Stimulated activated CD8-positive, alpha-beta memory T cell treated with anti-CD3 and anti-CD28 coated beads, Interleukin-4, amount 100 ng/mL, for 48 hours (primary cell): ENCODE data around the gene WDR35.

Experiments used
- DNase-seq: peaks from one replicate; pipeline ENCODE4 v3.0.0-alpha.2; 2020

WDR35 gene

DNA sequence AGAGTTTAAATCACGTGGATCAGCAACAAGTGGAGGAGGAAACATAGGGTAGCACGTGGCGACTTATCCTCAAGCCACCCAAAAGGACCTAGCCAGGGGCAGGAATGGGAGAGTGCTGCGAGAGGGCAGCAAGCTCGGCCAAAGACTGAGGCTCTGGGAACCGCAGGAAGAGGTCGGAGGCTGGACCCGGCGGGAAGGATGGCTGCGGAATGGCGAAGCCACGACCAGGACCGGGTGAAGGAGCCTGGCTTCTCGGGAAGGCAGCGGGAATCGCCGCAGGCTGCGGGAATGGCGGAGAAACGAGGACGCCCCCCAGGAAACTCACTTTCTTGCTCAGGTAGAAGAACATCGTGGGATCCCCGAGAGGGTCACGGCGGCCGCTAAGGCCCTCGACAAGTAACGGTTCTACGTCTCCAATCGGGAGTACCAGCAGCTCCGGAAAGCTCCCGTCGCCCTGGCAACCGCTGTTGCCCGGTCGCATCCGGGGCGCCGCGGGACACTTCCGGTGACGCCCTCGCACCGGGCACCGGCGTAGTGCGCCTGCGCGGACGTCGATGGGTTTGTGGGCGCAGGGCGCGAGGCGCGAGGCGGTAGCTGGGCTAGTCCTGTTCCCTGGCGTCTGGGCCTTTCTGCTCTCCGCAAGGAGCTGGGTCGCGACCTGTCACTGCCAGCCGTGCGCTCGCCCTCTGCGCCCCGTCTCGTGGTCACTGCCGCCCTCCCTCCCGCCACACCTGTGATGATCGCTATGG, at the start of gene WDR35:
TSS of gene WDR35 (minus strand) at position 439 of the 749 bp plus-strand sequence. CDS start at position 349, 90 bp downstream.
- peak; percentile 97 for DNase-seq

DNA sequence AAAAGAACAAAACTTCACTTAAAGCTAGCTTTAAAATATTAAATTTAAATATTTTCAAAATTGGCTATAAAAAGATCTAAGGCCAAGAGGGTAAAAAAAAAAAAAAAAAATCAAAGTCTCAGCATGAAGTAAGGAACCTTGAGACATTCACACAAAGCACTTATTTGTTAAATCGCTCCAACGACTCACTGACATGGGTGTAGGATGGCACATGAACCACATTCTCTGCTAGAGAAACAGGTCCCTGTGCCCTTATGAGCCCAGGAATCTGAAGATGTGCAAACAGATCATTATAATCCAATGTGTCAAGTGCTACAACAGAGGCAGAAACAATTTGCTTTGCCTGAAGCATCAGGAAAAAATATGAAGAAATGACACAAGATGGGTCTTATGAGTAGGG, 47.8 kb upstream of the WDR35 start:
- no peak for DNase-seq

DNA sequence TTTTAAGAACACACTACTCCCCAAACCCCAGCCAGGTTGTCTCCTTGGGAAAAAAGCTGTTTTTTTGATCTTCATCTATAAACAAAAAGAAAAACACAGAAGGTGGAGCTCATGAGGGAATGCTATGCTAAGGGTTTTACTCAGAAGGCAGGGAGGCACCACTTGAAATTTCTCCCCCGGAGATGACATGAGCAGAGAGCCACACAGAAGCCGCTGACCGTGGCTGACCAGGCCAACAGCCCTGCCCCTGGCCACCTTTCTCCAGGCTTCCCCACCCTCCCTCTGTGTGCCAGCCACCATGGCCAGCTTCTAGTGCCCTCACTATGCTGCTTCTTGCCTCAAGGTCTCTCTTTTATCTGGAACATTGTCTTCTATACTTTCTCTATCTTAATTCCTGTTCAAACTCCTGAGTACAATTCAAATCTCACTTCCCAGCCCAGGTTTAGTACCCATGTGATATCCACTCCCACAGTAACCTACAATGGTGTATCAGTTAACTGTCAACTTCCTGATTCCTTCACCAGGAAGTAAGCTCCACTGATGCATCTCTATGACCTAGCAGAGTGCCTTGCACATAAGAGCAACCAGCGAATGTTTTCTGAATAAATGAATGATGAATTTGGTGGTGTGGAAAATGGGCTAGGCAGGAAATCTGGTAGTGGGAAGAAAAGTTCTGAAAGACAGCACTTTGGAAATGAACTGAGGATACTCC, 46.2 kb upstream of the WDR35 start:
- no peak for DNase-seq

DNA sequence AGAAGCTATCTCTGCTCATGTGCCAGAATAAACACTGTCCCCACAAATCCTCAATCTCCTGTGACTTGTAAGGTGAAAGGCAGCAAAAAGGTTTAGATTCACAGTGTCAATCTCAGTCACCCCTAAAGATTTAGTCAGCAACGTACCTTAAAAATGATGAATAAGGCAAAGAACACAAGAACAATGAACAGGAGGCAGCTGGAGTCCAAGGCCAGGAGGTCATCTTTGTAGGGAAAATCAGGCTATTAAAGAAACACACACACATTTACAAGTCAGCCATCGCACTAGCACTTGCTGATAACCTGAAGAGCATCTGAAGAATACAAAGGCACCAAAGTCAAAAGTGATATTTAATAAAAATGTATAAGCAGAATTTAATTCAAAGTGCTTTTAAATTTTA, 44.9 kb upstream of the WDR35 start:
- DNase-seq, result no peak

DNA sequence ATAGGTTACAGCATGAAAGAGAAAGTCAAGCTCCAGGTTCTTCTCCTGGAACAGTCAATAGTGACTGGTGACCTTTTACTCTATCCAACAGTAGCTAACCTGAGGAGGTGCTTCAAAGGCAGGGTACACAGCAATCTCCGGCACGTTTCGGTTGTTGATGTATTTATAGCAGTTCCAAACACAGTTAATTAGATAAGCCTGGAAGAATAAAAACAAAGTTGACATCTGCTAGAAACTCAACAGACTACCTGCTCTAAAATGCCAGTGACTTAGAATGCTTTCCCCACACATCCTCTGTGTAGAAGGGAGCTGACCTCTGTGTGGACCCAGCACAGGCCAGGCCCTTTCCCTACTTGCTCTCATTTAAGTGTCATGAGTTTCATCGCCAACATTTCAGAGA, 44.3 kb upstream of the WDR35 start:
- DNase-seq, result no peak

DNA sequence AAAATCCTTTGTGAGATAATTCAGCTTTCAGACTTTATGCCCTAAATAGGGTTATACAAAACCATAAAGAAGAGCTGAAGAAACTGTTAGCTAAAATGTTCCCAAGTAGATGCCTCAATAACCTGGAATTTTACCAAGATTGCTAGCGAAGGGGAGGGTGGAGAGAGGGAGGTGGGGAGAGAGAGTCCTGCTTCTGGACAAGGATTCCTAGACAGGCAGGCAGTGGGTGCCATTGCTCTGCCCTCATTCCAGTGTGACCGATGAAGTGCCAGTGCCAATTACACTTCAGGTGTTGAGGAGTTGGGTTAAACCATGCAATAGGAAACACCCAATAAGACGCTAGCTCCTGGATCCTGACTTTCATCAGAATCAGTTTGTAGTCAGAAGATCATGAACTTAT, 43.4 kb upstream of the WDR35 start:
- DNase-seq, result no peak

DNA sequence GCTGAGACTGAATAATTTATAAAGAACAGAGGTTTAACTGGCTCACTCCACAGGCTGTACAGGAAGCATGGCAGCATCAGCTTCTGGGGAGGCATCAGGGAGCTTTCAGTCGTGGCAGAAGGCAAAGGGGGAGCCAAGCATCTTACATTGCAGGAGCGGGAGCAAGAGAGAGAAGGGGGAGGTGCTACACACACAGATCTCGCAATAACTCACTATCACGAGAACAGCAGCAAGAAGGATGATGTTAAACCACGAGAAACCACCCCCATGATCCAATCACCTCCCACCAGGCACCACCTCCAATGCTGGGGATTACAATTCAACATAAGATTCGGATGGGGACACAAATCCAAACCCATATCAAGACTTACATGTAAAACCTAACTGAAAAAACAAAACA, 40.3 kb upstream of the WDR35 start:
- DNase-seq, result no peak

DNA sequence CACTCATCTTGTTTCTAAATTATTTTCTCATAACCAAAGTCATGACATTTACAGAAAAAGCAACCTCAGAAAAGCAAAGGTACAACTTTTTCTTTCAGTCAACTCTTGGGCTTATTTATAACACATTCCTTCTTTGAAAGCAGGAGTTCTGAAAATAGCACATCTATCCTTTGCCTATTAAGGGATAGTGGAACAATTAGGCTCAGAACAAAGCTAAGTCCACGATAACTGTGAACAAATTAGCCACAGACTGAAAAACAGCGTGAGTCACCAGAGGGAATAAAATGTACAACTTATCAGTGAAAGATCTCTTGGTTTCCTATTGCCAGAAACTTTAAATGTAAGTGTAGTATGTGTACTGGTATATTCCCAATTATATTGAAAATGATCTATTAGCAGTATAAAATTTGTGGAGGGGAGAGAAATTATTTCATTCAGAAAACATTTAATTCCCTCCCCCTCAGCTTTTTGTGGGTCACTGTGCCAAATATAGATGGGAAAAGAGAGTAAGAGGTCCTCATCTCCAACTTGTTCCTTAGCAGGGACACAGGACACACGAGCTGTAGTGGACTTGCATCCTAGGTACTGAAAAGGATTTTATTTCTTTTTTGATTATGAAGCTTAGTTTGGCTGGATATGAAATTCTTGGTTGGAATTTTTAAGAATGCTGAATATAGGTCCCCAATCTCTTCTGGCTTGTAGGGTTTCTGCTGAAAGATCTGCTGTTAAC, 38.0 kb upstream of the WDR35 start:
- no peak for DNase-seq

DNA sequence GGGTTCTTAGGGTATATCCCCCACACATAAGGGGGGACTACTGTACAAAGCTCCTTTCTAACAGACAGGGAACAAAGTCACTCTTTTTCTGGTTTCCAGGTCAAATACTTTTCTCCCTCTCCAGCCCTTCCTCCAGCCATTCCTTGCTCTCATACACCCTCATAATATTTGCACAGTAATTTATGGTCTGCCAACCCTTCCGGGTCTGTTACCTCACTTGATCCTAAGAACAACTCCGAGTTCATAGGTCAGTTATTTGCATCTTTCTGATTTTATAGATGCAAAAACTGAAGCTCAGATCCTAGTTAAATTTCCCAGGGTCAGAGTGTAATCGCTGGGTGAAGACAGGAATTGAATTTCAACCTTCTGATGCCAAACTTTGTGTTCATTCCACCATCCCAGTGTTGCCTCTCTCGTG, 37.4 kb upstream of the WDR35 start:
- DNase-seq, result no peak

DNA sequence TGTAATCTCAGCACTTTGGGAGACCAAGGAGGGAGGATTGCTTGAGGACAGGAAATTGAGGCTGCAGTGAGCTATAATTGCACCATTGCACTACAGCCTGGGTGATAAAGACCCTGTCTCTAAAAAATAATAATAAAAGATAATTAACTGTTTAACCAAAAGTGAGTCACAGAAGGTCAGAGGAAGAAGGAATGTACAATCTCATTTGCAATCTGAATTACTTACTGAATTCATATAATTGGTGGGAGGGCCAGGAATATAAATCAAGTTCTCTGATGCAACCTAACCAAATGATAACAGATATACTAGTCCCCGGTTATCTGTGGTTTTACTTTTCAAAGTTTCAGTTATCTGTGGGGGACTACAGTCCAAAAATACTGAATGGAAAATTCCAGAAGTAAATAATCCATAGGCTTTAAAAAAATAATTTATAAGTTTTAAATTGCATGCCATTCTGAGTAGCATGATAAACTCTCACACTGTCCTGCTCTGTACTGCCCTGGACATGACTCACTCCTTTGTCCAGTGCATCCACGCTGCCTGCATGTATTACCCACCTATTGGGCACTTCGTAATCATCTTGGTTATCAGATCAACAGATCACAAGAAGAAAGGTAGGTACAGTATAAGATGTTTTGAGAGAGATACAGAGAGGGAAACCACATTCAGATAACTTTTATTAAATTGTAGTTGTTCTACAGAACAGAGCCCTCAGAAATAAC, 35.3 kb upstream of the WDR35 start:
- no peak for DNase-seq

DNA sequence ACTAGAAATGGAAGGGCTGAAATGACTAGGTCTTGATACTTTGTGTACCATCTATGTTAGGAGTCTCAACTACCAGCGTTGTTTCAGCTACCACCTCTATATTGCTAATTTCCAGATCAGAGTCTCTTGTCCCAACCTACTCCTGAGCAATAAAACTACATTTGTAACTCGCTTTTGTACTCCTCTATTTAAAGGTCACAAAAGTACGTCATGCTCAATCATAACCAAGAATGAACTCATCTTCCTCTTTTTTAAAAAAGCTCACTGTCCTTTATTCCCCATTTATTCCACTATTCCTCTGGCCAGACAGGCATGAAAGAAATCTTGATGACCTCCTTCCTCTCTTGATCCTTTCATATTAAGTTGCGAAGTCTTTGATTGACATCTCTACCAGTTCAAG, 33.8 kb upstream of the WDR35 start:
- DNase-seq, result no peak

DNA sequence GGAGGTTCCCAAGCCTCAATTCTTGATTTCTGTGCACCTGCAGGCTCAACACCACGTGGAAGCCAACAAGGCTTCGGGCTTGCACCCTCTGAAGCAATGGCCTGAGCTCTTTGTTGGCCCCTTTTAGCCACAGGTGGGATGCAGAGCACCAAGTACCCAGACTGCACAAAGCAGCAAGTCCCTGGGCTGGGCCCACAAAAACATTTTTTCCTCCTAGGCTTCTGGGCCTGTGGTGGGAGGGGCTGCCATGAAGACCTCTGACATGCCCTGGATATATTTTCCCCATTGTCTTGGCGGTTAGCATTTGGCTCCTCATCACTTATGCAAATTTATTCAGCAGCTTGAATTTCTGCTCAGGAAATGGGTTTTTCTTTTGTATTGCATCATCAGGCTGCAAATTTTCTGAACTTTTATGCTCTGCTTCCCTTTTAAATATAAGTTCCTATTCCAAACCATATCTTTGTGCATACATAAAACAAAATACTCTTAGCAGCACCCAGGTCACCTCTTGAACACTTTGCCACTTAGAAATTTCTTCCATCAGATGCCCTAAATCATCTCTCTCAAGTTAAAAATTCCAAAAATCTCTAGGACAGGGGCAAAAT, 31.6 kb upstream of the WDR35 start:
- no peak for DNase-seq

DNA sequence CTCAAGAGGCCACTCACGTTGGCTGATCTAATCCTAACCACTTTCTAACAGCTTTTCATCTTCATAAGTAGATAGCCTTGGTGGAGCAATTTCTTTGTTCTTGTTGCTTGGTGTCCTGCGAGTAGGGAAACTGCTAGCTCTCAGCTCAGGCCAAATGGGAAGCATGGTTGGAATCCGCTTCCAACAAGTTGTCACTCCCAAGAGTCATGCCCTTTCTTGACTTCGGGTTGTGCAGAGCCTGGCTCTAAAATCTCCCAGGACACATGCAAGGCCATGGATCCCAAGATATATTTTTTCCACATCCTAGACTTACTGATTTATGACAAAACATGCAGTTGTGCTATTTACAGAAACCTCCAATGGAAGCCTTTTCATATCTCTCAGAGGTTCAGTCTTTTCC, 29.8 kb upstream of the WDR35 start:
- no peak for DNase-seq

DNA sequence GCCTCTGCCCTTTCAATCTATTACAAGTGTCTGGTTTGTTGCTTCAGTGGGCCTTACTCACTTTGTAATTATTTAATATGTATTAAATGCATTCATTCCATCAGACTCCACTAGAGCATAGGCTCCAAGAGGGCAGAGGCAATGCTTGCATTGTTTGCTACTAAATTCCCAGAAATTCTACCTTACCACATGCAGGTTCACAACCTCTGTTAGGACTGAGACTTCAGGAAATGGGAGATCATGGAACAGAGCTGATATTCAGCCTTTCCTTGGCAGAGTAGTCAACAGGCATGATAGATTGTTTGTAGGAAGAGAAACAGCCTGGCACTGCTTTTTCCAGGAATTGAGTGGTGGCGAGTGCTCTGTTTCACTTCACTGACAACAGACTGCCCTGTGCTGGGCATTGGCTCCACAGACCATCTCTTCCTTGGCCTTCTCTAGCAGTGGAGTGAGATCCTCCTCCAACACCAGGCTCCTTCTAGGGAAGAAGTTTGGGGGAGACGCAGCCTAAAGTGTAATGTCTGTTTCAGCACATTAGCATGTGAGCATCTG, 28.8 kb upstream of the WDR35 start:
- no peak for DNase-seq

DNA sequence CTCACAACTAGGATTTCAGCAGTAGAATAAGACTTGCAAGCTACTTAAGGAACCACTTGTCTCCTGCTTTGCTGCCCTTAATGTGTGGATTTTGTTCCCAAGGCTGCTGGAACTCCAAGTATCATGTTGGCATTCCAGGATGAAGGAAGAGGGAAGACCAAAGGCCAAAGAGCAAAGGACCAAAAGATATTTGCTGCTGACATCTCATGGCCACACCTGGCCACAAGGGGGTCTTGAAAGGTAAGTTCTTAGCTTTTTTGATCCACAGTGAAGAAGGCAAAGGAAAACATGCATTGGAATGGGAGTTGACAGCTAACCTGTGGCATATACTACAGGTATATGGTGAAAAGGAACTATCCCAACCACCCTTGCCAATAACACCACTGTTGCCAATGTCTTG, 26.4 kb upstream of the WDR35 start:
- DNase-seq, result no peak

DNA sequence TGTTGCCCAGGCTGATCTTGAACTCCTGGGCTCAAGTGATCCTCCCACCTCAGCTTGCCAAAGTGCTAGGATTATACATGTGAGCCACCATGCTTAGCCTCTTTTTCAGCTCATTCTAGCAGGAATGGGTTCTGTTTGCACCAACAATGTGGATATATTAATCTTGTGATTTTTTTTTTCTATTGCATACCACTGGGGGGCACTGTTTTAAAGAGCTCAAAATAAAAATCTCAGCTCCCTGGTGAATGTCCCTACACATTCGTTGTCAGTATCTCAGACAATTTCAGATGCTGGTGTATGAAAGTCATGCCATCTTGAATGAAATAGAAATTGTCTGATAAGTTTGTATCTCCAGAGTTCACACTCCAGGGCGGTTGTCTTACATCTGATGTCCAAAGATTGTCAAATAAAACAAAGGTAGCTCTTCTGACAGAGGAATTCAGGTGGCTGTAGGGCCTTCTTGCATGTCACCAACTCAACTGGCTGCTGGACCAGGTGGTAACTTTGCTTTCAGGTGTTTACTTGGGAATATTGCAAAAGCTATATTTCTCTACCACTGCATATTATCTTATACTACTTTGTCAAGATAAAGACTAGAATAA, 25.7 kb upstream of the WDR35 start:
- no peak for DNase-seq

DNA sequence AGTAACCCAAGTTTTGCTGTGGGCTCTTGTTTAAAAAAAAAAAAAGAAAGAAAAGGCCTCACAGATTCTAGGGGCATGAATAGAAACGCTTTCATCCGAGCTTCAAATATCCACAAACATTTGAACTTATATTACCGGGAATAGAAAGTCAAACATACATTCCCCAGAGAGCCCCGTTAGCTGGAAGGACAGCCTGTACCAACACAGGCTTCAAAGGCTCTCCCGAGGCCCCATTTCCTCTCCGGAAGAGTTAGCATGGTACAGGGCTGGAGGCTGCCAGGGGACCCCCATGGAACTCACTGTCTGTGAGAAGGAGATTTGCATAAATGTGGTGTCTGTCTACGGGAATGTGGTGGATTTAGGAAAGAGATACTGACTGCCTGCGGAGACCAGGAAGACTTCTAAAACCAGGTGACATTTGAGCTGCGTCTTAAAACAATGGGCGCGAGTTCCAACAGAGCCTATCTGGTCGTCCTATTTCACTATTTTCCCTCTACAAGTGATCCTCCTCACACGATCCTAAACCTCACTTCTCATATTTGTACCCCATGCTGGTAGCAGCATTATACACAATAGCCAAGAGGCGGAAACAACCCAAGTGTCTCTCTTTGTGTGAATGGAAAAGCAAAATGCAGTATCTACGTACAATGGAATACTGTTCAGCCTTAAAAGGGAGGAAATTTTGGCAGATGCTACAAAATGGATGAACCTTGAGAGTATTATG, 23.4 kb upstream of the WDR35 start:
- DNase-seq, result no peak

DNA sequence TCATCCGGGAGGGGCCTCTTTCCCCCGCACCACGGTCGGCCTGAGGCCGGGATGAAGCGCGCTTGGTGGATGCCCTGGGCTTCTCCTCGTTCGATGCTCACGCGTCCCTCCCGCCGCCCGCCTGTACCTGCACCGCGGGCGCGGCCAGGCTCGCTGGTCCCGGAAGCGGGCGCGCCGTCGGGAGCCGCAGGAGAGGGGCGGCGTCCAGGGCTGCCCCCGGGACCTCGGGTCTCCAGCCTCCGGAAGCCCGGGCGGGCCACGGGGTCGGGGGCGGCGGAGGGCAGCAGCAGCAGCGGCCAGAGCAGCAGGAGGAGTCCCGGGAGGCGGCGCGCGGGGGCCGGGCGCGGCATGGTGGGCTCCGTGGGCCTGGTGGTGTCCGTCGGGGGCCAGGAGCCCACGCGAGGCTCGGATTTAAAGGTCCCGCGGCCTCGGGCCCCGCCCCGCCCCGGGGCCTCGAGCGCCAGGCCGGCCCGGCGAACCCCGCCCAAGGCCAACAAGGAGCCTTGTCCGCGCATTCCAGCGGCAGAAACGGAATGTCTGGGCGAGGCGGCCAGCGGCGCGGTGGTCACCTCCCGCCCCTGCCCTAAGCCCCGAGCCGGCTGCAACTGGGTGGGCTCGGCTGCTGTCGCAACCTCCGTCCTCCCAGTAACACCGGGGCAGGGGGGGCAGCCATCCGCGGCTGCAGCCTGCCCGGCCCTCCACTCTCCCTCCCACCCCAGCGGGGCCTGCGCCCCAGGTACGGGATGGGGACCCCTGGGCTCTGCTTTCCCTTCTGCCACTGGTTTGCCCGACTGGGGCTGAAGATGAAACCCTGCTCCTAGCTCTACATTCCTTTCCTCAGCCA, 22.6 kb upstream of the WDR35 start, which contains the start of gene MATN3:
TSS of gene MATN3 (minus strand) at position 387 of the 844 bp plus-strand sequence. CDS start at position 350, 37 bp downstream.
- DNase-seq, result no peak

DNA sequence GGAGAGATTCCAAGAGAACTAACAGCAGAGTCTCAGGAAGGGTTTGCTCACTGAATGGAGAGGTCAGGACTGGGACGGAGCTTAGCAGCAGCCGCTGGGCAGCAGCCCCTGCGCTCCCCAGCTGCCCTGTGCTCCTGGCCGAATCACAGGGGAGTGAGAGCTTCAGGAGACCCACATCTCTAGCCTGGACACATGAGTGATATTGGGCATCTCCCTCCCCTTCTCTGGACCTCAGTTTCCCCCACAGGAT, 22.1 kb upstream of the WDR35 start:
- no peak for DNase-seq

DNA sequence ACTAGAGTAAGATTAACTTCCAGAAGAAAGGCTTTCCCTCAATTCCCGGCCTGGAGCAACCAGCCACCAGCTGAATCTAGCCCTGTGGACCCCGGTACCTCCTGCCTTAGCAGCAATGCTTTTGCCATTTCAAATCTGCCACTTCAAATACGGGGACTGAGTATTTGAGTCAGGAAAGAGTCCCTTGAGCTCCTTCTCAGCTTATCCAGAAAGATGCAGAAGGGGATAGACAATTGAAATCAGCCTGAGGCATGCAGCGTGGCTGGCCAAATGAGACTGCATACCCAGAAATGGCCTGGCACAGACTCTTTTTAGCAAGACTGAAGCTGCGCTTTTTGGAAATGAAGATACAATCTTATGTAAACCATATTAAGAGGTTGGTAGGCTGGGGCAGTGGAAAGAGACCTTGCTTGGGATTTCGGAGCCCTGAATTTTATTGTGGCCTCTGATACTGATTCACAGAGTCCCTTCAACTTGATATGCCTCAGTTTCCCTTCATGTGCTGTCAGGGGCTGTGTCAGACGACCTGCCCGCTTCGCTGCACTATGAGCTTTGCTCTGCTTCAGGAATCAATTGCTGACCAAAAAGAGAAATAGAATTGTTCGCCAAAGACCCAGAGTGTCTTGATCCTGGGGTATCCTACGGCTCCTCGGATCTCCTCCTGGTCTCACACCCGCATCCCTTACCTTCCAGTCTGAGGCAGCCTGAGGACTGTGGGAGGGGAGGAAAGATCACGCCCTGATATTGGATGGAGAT, 21.5 kb upstream of the WDR35 start:
- no peak for DNase-seq
